Liver (tissue), 9 donors: ENCODE data around the gene BEST4. TPM values are rescaled to one million over a fixed set of nuclear protein-coding genes. Genes with fewer than 3 reads are reported as not detected.

Experiments
- DNase-seq: peaks from one replicate; pipeline ENCODE4 v3.0.0-alpha.2; 2017; ENCODE audit warnings: low spot score
- H3K27ac ChIP-seq, 2 donors: one replicate each; pipeline ENCODE4 v1.7.0; 2013; ENCODE audit warnings: inconsistent platforms in 2 of 2, low read length in 2 of 2, control low read depth in 1 of 2, low read depth in 1 of 2, mild to moderate bottlenecking in 1 of 2
- H3K27me3 ChIP-seq, 4 donors: one replicate each; pipeline versions ENCODE4 v1.6.1 to v1.7.0; 2013; ENCODE audit warnings: low read length in 3 of 4, inconsistent platforms in 1 of 4, mild to moderate bottlenecking in 1 of 4, moderate library complexity in 1 of 4; ENCODE audit not compliant: control insufficient read depth in 4 of 4, insufficient read depth in 4 of 4
- H3K36me3 ChIP-seq, 4 donors: one replicate each; pipeline versions ENCODE4 v1.6.1 to v1.7.0; 2013; ENCODE audit warnings: low read length in 3 of 4, mild to moderate bottlenecking in 3 of 4, low read depth in 1 of 4, moderate library complexity in 1 of 4; ENCODE audit not compliant: control insufficient read depth in 4 of 4, insufficient read depth in 3 of 4
- H3K4me1 ChIP-seq, 4 donors: one replicate each; pipeline versions ENCODE4 v1.6.1 to v1.7.0; 2013; ENCODE audit warnings: low read length in 3 of 4, mild to moderate bottlenecking in 3 of 4, moderate library complexity in 1 of 4; ENCODE audit not compliant: control insufficient read depth in 4 of 4, insufficient read depth in 4 of 4
- H3K4me3 ChIP-seq, 3 donors: one replicate each; pipeline versions ENCODE4 v1.6.1 to v1.7.0; 2013; ENCODE audit warnings: low read length in 3 of 3, control low read depth in 1 of 3, low read depth in 1 of 3, mild to moderate bottlenecking in 1 of 3
- H3K9ac ChIP-seq, 2 donors: one replicate each; pipeline ENCODE4 v1.7.0; 2013; ENCODE audit warnings: low read length in 2 of 2, mild to moderate bottlenecking in 2 of 2, moderate library complexity in 2 of 2, control low read depth in 1 of 2, low read depth in 1 of 2
- H3K9me3 ChIP-seq, 4 donors: one replicate each; pipeline versions ENCODE4 v1.6.1 to v1.7.0; 2013; ENCODE audit warnings: low read length in 3 of 4; ENCODE audit not compliant: control insufficient read depth in 4 of 4
- ATF3 ChIP-seq: IDR thresholded peaks from 2 replicates; pipeline ENCODE4 v1.6.1; 2016; ENCODE audit warnings: antibody characterized with exemption
- CTCF ChIP-seq: fragments of 150-350 bp; IDR thresholded peaks from 2 replicates; pipeline ENCODE4 v1.5.1; 2017; ENCODE audit warnings: improper control_type of control experiment, low read depth, low read length; ENCODE audit not compliant: missing input control
- EGR1 ChIP-seq, 2 donors: IDR thresholded peaks; 2 replicates each; pipeline ENCODE4 v1.6.1; 2016 to 2018; ENCODE audit warnings: antibody characterized with exemption in 2 of 2, low read depth in 2 of 2
- FOXA1 ChIP-seq: IDR thresholded peaks from 2 replicates; pipeline ENCODE4 v1.6.1; 2016; ENCODE audit warnings: antibody characterized with exemption
- HNF4A ChIP-seq, 2 donors: conservative IDR thresholded peaks; 2 replicates each; pipeline ENCODE4 v1.6.1; 2016; ENCODE audit warnings: antibody characterized with exemption in 2 of 2, mild to moderate bottlenecking in 2 of 2
- HNF4G ChIP-seq: IDR thresholded peaks from 2 replicates; pipeline ENCODE4 v1.6.1; 2016; ENCODE audit warnings: antibody characterized with exemption
- MAX ChIP-seq: IDR thresholded peaks from 2 replicates; pipeline ENCODE4 v1.6.1; 2016; ENCODE audit warnings: antibody characterized with exemption
- RAD21 ChIP-seq, 2 donors: IDR thresholded peaks; 2 replicates each; pipeline ENCODE4 v1.6.1; 2016; ENCODE audit warnings: antibody characterized with exemption in 2 of 2, mild to moderate bottlenecking in 2 of 2
- REST ChIP-seq: IDR thresholded peaks from 2 replicates; pipeline ENCODE4 v1.6.1; 2016; ENCODE audit warnings: antibody characterized with exemption, mild to moderate bottlenecking
- TAF1 ChIP-seq: conservative IDR thresholded peaks from 2 replicates; pipeline ENCODE4 v1.6.1; 2016; ENCODE audit warnings: antibody characterized with exemption, mild to moderate bottlenecking
- YY1 ChIP-seq: IDR thresholded peaks from 2 replicates; pipeline ENCODE4 v1.6.1; 2016; ENCODE audit warnings: antibody characterized with exemption, mild to moderate bottlenecking
- ZBTB33 ChIP-seq: IDR thresholded peaks from 2 replicates; pipeline ENCODE4 v1.6.1; 2016; ENCODE audit warnings: antibody characterized with exemption
- WGBS: extraction: QIAGEN DNeasy Blood & Tissue Kit; methylation state at CpG from one replicate; pipeline ENCODE4 v1.1.7; 2013; 5-methylcytosine and 5-hydroxymethylcytosine counted together
- polyA plus RNA-seq, 2 donors: library from polyadenylated mRNA; stranded (reverse) in 1 of 2; unstranded in 1 of 2; fragments of 200-250 nt in 1 of 2; fragments of >200 nt in 1 of 2; fragmentation: Nextera tagmentation in 1 of 2; extraction: Ambion mirVana in 1 of 2; gene quantifications; one replicate each; pipeline versions ENCODE4 v1.2.1 to v1.2.3, GENCODE V29; 2013 to 2015
- total RNA-seq, 2 donors: library from RNA; depleted of rRNA; stranded (reverse); fragments of >200 nt; gene quantifications; one replicate each; pipeline ENCODE4 v1.2.3, GENCODE V29; 2014
- donor health status: healthy.
- donor health status: healthy.
- donor health status: healthy.
- donor health status: healthy.
- donor health status: healthy.

BEST4 gene
- total RNA-seq (under 1 TPM in 1 of 2 donors, not detected in 1; 0.05 TPM), polyA plus RNA-seq (not detected)

- H3K27me3 ChIP-seq, result no peaks in the 10 kb centered on the region
- DNase-seq, result no peak
- 90% methylated on average over 9 of the region's 9 CpGs for WGBS
- H3K36me3 ChIP-seq, result no peaks in the 10 kb centered on the region
- H3K27ac ChIP-seq, result no peak within 1 kb of the TSS
- no peak for TF ChIP-seq ATF3
- TF ChIP-seq EGR1 (IDR thresholded peaks at IDR 0.05; ENCODE audit: low read depth in 2 of 2), result no peak
- no peak for TF ChIP-seq REST
- TF ChIP-seq CTCF, result no peak
- TF ChIP-seq RAD21 (IDR thresholded peaks at IDR 0.05), result no peak
- no peak for TF ChIP-seq FOXA1
- TF ChIP-seq HNF4G, result no peak
- TF ChIP-seq HNF4A (conservative IDR thresholded peaks at IDR 0.05), result no peak
- TF ChIP-seq MAX, result no peak
- no peak for TF ChIP-seq TAF1
- H3K4me1 ChIP-seq, result peaks cover 6 to 21% (median 13%) of the 10 kb centered on the region in 4 donors
- H3K4me3 ChIP-seq, result no peak within 1 kb of the TSS
- H3K9me3 ChIP-seq, result no peaks in the 10 kb centered on the region
- H3K9ac ChIP-seq, result no peak within 1 kb of the TSS
These were observed at the start of gene BEST4 for GRCh38 chr1:44788120-44788860. BEST4 (minus strand) TSS chr1:44788170; CDS start chr1:44787705, 465 bp downstream.

- TF ChIP-seq RAD21 (IDR thresholded peaks at IDR 0.05) (peak; percentile 77 to 90), EGR1 (IDR thresholded peaks at IDR 0.05; ENCODE audit: low read depth in 2 of 2) (no peak), CTCF (peak; percentile 79), ZBTB33 (no peak), REST (no peak), YY1 (no peak), HNF4G (no peak)
- DNase-seq, result peak; percentile 90
- WGBS, result 67% methylated on average over 23 of the region's 23 CpGs
- no peaks in the 10 kb centered on the region for H3K4me1 ChIP-seq
- no peaks in the 10 kb centered on the region for H3K27me3 ChIP-seq
- no peaks in the 10 kb centered on the region for H3K36me3 ChIP-seq
- H3K27ac ChIP-seq, result no peak overlapping the region
- no peaks in the 10 kb centered on the region for H3K9me3 ChIP-seq
- H3K9ac ChIP-seq, result no peak overlapping the region
- no peak overlapping the region for H3K4me3 ChIP-seq
These were observed 48.0 kb upstream of the BEST4 start for GRCh38 chr1:44835738-44836675.
